Suppressor macrophage treated with lipopolysaccharide for 1 hour (primary cell): ENCODE measurements around the gene WIF1.

Experiments used
- DNase-seq, 3 donors: peaks; one replicate each; pipeline ENCODE4 v3.0.0-alpha.2; 2020 to 2022

WIF1 gene

GRCh38 chr12:65121049-65121955 is at the start of gene WIF1:
Gene WIF1 (minus strand): TSS chr12:65121305. CDS start chr12:65121191, 114 bp downstream.
- DNase-seq, result peak; percentile 19 to 53 (median 31)

- peak; percentile 69 to 82 (median 72) for DNase-seq
Measured at GRCh38 chr12:65170209-65170881, 49.2 kb upstream of the WIF1 start.

GRCh38 chr12:65169320-65170208 is 48.5 kb upstream of the WIF1 start, which contains the start of gene LEMD3:
Gene LEMD3 (plus strand): TSS chr12:65169583. CDS start chr12:65169597, 14 bp downstream.
- peak; percentile 89 to 95 (median 94) for DNase-seq

GRCh38 chr12:65168681-65169319 is 47.7 kb upstream of the WIF1 start:
- DNase-seq, result no peak

GRCh38 chr12:65164774-65165173 is 43.7 kb upstream of the WIF1 start:
- DNase-seq, result no peak

- no peak for DNase-seq
Measured at GRCh38 chr12:65164244-65164643, 43.1 kb upstream of the WIF1 start.

- DNase-seq, result no peak
Measured at GRCh38 chr12:65162609-65163008, 41.5 kb upstream of the WIF1 start.

GRCh38 chr12:65157091-65157490 is 36.0 kb upstream of the WIF1 start:
- DNase-seq, result no peak

- DNase-seq, result peak; percentile 42 to 66 (median 50)
Measured at GRCh38 chr12:65156366-65156841, 35.3 kb upstream of the WIF1 start.

GRCh38 chr12:65155784-65156183 is 34.7 kb upstream of the WIF1 start:
- peak; percentile 34 to 50 (median 34) for DNase-seq

- no peak for DNase-seq
Measured at GRCh38 chr12:65152596-65152995, 31.5 kb upstream of the WIF1 start.

GRCh38 chr12:65152012-65152411 is 30.9 kb upstream of the WIF1 start:
- DNase-seq, result no peak

- no peak for DNase-seq
Measured at GRCh38 chr12:65147312-65147905, 26.3 kb upstream of the WIF1 start.

GRCh38 chr12:65140738-65141137 is 19.6 kb upstream of the WIF1 start:
- no peak for DNase-seq

GRCh38 chr12:65139389-65139788 is 18.3 kb upstream of the WIF1 start:
- no peak for DNase-seq

- DNase-seq, result no peak
Measured at GRCh38 chr12:65133879-65134278, 12.8 kb upstream of the WIF1 start.

GRCh38 chr12:65126482-65126881 is 5.4 kb upstream of the WIF1 start:
- DNase-seq, result no peak

GRCh38 chr12:65125975-65126374 is 4.9 kb upstream of the WIF1 start:
- DNase-seq, result no peak

GRCh38 chr12:65125247-65125646 is 4.1 kb upstream of the WIF1 start:
- DNase-seq, result peak; percentile 39 to 50 (median 45)

- peak; percentile 78 to 81 (median 78) for DNase-seq
Measured at GRCh38 chr12:65123435-65124063, 2.4 kb upstream of the WIF1 start.

- no peak for DNase-seq
Measured at GRCh38 chr12:65122703-65123102, 1.6 kb upstream of the WIF1 start.
